HG03159 (cell line): ENCODE data around the gene FADS3.

Experiments used
- ATAC-seq: cut with Tn5 transposase; IDR thresholded peaks from one replicate; pipeline ENCODE4 v1.9.1; 2021; ENCODE audit warnings: mild to moderate bottlenecking, moderate library complexity; ENCODE audit not compliant: unreplicated experiment

The FADS3 gene

GRCh38 chr11:61914471-61915171 is 23.3 kb upstream of the FADS3 start:
- no peak for ATAC-seq

GRCh38 chr11:61913699-61914395 is 22.5 kb upstream of the FADS3 start:
- ATAC-seq: no peak

- no peak for ATAC-seq
Observed at GRCh38 chr11:61912991-61913698, 21.8 kb upstream of the FADS3 start.

- ATAC-seq: no peak
Observed at GRCh38 chr11:61912530-61912898, 21.2 kb upstream of the FADS3 start.

GRCh38 chr11:61911701-61912529 is 20.6 kb upstream of the FADS3 start:
- no peak for ATAC-seq

GRCh38 chr11:61911128-61911700 is 19.9 kb upstream of the FADS3 start:
- no peak for ATAC-seq

- ATAC-seq: no peak
Observed at GRCh38 chr11:61910187-61911127, 19.1 kb upstream of the FADS3 start.

- no peak for ATAC-seq
Observed at GRCh38 chr11:61908730-61909316, 17.5 kb upstream of the FADS3 start.

GRCh38 chr11:61907871-61908729 is 16.8 kb upstream of the FADS3 start:
- ATAC-seq: no peak

GRCh38 chr11:61907282-61907681 is 15.9 kb upstream of the FADS3 start:
- no peak for ATAC-seq

GRCh38 chr11:61906522-61906909 is 15.2 kb upstream of the FADS3 start:
- no peak for ATAC-seq

GRCh38 chr11:61905801-61906521 is 14.6 kb upstream of the FADS3 start:
- ATAC-seq: no peak

- ATAC-seq: no peak
Observed at GRCh38 chr11:61905067-61905696, 13.8 kb upstream of the FADS3 start.

- ATAC-seq: no peak
Observed at GRCh38 chr11:61904539-61905048, 13.2 kb upstream of the FADS3 start.

GRCh38 chr11:61903845-61904244 is 12.5 kb upstream of the FADS3 start:
- ATAC-seq: no peak

- no peak for ATAC-seq
Observed at GRCh38 chr11:61902313-61902712, 11.0 kb upstream of the FADS3 start.

- no peak for ATAC-seq
Observed at GRCh38 chr11:61901397-61901796, 10.1 kb upstream of the FADS3 start.
